ENCODE data around the gene HTD2.
"Not testable (repeated sequence)": the region's sequence is repeated elsewhere in the genome, so short reads cannot be mapped to it uniquely, and the experiment has no call there.

Gene HTD2

GRCh38 chr3:58333206-58334012, 27.1 kb downstream of the HTD2 start:
- DNase-seq = no peak

GRCh38 chr3:58334013-58334321, 27.6 kb downstream of the HTD2 start:
- DNase-seq = no peak

- DNase-seq = no peak
These were observed 28.2 kb downstream of the HTD2 start for GRCh38 chr3:58334506-58334884.

GRCh38 chr3:58335652-58335947, 29.3 kb downstream of the HTD2 start:
- no peak for DNase-seq

- no peak for DNase-seq
These were observed 30.0 kb downstream of the HTD2 start for GRCh38 chr3:58336135-58336882.

GRCh38 chr3:58337190-58337589, 30.9 kb downstream of the HTD2 start:
- DNase-seq = no peak

GRCh38 chr3:58339146-58339545, 32.8 kb downstream of the HTD2 start:
- not testable (repeated sequence) for DNase-seq

GRCh38 chr3:58340594-58341244, 34.4 kb downstream of the HTD2 start:
- DNase-seq = no peak

GRCh38 chr3:58341376-58341775, 35.1 kb downstream of the HTD2 start:
- no peak for DNase-seq

- DNase-seq = no peak
These were observed 36.4 kb downstream of the HTD2 start for GRCh38 chr3:58342676-58343075.

- no peak for DNase-seq
These were observed 39.1 kb downstream of the HTD2 start for GRCh38 chr3:58345457-58345856.

- DNase-seq = no peak
These were observed 40.0 kb downstream of the HTD2 start for GRCh38 chr3:58346368-58346767.

GRCh38 chr3:58347984-58348383, 41.7 kb downstream of the HTD2 start:
- no peak for DNase-seq

GRCh38 chr3:58349792-58350626, 43.7 kb downstream of the HTD2 start:
- DNase-seq = peak; percentile 69

GRCh38 chr3:58350627-58351013, 44.3 kb downstream of the HTD2 start:
- DNase-seq = no peak

- DNase-seq = no peak
These were observed 45.6 kb downstream of the HTD2 start for GRCh38 chr3:58351920-58352319.

- DNase-seq = no peak
These were observed 46.3 kb downstream of the HTD2 start for GRCh38 chr3:58352626-58353025.

- peak; percentile 54 for DNase-seq
These were observed 47.6 kb downstream of the HTD2 start for GRCh38 chr3:58353722-58354553.

GRCh38 chr3:58355179-58355578, 48.9 kb downstream of the HTD2 start:
- DNase-seq = peak; percentile 16

GRCh38 chr3:58356054-58356453, 49.7 kb downstream of the HTD2 start:
- no peak for DNase-seq

GRCh38 chr3:58357402-58357801, 51.1 kb downstream of the HTD2 start:
- DNase-seq = no peak

GRCh38 chr3:58358092-58358491, 51.8 kb downstream of the HTD2 start:
- DNase-seq = no peak
